GM12865 (cell line): ENCODE data around the gene AMN.

Experiments
- DNase-seq: peaks from one replicate; pipeline ENCODE4 v3.0.0; 2010; ENCODE audit warnings: low read depth
- H3K4me3 ChIP-seq: 2 replicates; pipeline ENCODE4 v1.5.1; 2011; ENCODE audit warnings: mild to moderate bottlenecking, low read depth, low read length, control low read depth
- TF ChIP-seq, protein P1 (sequence below): IDR thresholded peaks from 2 replicates; pipeline ENCODE4 v1.5.1; 2011; ENCODE audit warnings: low read length, control low read depth, low read depth, inconsistent platforms; ENCODE audit not compliant: insufficient read depth; ENCODE audit errors: missing control alignments

AMN gene

DNA sequence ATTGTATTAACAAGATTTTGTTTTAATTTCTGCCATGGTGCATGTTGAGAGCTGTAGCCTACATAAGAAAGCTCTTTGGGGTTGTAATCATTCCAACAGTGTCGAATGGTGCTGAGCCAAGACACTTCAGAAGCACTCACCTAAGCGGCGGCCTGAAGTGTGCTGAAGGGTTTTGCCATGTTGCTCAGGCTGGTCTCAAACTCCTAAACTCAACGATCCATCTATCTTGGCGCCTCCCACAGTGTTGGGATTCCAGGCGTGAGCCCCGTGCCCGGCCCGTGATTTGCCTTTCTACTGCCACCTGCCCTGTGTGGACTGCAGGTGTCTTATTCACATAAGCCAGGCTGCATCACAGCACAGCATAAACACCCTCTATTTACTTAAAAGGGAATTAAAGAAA lies 48.9 kb downstream of the AMN start:
- DNase-seq = no peak
- no peak overlapping the region for H3K4me3 ChIP-seq
- TF ChIP-seq, protein P1, sequence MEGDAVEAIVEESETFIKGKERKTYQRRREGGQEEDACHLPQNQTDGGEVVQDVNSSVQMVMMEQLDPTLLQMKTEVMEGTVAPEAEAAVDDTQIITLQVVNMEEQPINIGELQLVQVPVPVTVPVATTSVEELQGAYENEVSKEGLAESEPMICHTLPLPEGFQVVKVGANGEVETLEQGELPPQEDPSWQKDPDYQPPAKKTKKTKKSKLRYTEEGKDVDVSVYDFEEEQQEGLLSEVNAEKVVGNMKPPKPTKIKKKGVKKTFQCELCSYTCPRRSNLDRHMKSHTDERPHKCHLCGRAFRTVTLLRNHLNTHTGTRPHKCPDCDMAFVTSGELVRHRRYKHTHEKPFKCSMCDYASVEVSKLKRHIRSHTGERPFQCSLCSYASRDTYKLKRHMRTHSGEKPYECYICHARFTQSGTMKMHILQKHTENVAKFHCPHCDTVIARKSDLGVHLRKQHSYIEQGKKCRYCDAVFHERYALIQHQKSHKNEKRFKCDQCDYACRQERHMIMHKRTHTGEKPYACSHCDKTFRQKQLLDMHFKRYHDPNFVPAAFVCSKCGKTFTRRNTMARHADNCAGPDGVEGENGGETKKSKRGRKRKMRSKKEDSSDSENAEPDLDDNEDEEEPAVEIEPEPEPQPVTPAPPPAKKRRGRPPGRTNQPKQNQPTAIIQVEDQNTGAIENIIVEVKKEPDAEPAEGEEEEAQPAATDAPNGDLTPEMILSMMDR = no peak

DNA sequence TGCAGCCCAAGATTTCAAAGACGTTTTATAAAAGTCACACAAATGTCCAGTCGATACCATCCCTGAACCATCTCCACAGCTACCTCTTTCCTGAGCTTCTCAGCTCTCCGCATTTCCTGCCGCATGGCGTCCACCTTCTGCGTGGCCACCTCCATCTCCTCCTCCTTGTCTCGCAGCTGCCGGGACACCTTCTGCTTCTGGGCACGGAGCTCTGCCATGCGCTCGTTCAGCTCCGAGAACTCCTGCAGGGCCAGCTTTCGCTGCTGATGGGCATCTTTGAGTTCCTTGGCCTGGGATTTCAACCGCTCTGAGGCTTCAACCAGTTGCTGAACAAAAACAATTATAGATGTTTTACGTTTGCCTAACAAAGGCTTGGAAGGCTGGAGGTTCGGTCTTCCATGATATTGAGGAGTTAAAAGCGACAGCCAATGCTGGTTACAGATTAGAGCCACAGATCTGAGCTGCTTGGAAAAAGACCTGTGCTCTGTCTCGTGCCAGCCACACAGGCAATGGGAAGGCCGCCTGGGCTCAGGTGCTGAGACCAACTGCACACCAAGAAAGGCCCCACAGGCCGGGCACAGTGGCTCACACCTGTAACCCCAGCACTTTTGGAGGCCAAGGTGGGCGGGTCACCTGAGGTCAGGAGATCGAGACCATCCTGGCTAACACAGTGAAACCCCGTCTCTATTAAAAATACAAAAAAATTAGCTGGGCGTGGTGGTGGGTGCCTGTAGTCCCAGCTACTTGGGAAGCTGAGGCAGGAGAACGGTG lies 49.6 kb downstream of the AMN start:
- DNase-seq = no peak
- H3K4me3 ChIP-seq = no peak overlapping the region
- TF ChIP-seq, protein P1 = no peak

DNA sequence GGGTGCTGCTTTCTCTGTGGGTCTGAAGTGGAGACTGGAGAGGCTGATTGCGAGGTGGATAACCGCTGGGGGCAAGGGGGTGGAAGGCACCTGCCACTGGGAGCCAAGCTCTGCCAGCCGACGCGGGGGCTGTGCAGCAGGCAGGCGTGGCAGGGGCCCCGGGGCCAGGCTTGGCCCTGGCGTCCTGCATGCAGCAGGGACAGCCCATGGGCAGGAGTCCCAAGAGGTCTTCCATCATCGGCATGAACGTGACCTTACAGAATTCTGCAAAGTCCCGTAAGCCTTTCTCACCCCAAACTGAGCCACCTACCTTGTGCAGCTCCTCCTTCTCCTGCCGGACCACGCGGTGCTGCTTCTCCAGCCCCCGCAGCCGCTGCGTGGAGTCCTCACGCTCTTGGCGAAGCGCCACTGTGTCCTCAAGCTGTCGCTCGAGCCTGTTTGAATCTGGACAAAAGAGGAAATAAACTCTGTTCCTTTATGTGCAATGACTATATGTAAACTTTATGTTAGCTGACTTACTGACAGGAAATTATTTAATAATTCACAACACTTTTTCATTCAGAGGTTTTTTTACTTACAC lies 51.3 kb downstream of the AMN start:
- DNase-seq = no peak
- H3K4me3 ChIP-seq = no peak overlapping the region
- TF ChIP-seq, protein P1 = no peak

DNA sequence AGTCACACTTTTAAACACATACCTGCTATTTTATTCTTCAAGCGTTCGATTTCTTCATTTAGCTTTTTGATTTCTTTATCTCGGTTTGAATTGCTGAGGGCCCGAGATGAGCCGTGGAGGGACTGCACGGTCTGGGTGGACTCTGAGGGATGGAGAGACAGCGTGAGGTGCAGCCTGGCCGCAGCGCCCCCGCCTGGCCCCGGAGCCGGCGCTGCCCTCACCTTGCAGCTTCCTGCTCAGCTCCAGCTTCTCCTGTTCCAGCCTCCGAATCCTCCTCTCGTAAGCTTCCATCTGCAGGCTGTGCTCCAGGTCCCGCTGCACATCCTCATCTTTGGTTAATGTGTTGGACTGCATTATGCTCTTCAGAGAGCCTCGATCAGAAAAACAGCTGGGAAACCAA lies 53.2 kb downstream of the AMN start:
- TF ChIP-seq, protein P1 = no peak
- no peak for DNase-seq
- H3K4me3 ChIP-seq = no peak overlapping the region

DNA sequence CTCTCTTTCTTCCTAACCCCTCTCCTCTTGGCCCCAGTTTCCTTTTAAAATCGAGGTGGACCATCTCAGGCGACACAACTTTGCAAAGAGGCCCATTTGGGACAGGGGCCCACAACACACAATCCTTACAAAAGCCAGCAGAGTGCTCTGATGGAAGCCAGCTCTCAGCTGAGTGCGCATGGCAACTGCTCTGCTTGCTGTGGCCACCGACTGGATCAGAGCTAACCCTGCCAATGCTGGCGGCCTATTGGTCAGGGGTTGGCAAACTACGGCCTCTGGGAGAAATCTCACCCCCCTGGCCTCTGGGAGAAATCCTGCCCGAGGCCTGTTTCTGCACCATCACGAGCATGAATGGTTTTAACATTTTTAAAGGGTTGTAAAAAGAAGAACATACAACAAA lies 55.0 kb downstream of the AMN start:
- DNase-seq = no peak
- TF ChIP-seq, protein P1 = no peak
- no peak overlapping the region for H3K4me3 ChIP-seq

DNA sequence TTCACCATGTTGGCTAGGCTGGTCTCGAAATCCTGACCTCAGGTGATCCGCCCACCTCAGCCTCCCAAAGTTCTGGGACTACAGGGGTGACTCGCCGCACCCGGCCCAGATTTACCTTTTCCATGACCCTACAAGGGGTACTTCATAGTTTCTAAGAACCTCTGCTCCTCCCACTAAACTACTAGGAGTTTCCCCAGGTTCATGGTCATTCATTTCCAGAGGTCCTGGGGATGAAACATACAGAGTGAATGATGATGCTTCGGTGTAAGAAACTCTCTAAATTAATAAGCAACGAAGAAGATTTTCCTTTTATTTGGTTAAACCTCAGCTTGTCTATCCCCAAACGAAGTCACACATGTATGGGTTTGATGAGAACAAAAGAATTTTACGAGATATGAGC lies 56.9 kb downstream of the AMN start:
- no peak for DNase-seq
- TF ChIP-seq, protein P1 = no peak
- H3K4me3 ChIP-seq = no peak overlapping the region
